Body of pancreas (tissue), 4 donors: ENCODE measurements around the gene RASA3. TPM values are rescaled to one million over a fixed set of nuclear protein-coding genes. Genes with fewer than 3 reads are reported as not detected.
A peak's percentile ranks its signal among the peaks of the same experiment; 100 is the strongest.

Experiments
- ATAC-seq: fragments of 150-250 bp; one replicate; pipeline ENCODE4 v1.9.1; 2016
- DNase-seq, 4 donors: peaks; one replicate each; pipeline ENCODE4 v3.0.0-alpha.2; 2019
- H3K27ac ChIP-seq, 4 donors: fragments of 200-600 bp; sonication (generic); 1 replicate in 3 of 4; 2 replicates in 1 of 4; pipeline versions ENCODE4 v1.5.1 to v1.6.1; 2016 to 2019; ENCODE audit warnings: mild to moderate bottlenecking in 1 of 4, mixed read lengths in 1 of 4, moderate library complexity in 1 of 4
- H3K27me3 ChIP-seq, 2 donors: fragments of 200-600 bp; sonication (generic); one replicate each; pipeline ENCODE4 v1.6.0; 2016; ENCODE audit warnings: mild to moderate bottlenecking in 1 of 2
- H3K36me3 ChIP-seq, 2 donors: fragments of 200-600 bp; sonication (generic); replicated peaks in 1 of 2; 2 replicates each; pipeline ENCODE4 v1.5.1; 2016; ENCODE audit warnings: low read depth in 2 of 2; ENCODE audit not compliant: insufficient read depth in 1 of 2
- H3K4me1 ChIP-seq: fragments of 200-600 bp; sonication (generic); one replicate; pipeline ENCODE4 v1.6.0; 2016
- H3K4me3 ChIP-seq, 2 donors: fragments of 200-600 bp; sonication (generic); 1 replicate in 1 of 2; 2 replicates in 1 of 2; pipeline ENCODE4 v1.5.1; 2016 to 2019
- H3K9me3 ChIP-seq, 3 donors: fragments of 200-600 bp; sonication (generic); 1 replicate in 2 of 3; 2 replicates in 1 of 3; pipeline ENCODE4 v1.5.1; 2016
- POLR2A ChIP-seq, 3 donors: fragments of 450-650 bp; IDR thresholded peaks; one replicate each; pipeline ENCODE4 v1.6.1; 2016; ENCODE audit warnings: antibody characterized with exemption in 3 of 3, mild to moderate bottlenecking in 2 of 3
- WGBS, 2 donors: methylation state at CpG; one replicate each; pipeline ENCODE4 v1.1.5; 2017; 5-methylcytosine and 5-hydroxymethylcytosine counted together
- intact Hi-C: fragments of 100-400 bp; cut with DNase I; formaldehyde crosslinking; loops from one replicate; pipeline ENCODE4 v1.15.1; 2023
- total RNA-seq, 2 donors: library from RNA; depleted of rRNA; stranded (reverse); fragments of >200 nt; gene quantifications; one replicate each; pipeline ENCODE4 v1.1.0, GENCODE V29; 2016
- TF ChIP-seq, protein P1 (sequence below), 7 experiments: fragments of 450-650 bp in 4 of 7; fragments of 200-600 bp in 3 of 7; sonication (generic) in 3 of 7; IDR thresholded peaks; one replicate each; pipeline ENCODE4 v1.5.1; 2016 to 2019; ENCODE audit warnings: antibody characterized with exemption in 7 of 7

The RASA3 gene
- total RNA-seq, 2 donors from 2014 or later: 10.2 to 19.2 TPM

DNA sequence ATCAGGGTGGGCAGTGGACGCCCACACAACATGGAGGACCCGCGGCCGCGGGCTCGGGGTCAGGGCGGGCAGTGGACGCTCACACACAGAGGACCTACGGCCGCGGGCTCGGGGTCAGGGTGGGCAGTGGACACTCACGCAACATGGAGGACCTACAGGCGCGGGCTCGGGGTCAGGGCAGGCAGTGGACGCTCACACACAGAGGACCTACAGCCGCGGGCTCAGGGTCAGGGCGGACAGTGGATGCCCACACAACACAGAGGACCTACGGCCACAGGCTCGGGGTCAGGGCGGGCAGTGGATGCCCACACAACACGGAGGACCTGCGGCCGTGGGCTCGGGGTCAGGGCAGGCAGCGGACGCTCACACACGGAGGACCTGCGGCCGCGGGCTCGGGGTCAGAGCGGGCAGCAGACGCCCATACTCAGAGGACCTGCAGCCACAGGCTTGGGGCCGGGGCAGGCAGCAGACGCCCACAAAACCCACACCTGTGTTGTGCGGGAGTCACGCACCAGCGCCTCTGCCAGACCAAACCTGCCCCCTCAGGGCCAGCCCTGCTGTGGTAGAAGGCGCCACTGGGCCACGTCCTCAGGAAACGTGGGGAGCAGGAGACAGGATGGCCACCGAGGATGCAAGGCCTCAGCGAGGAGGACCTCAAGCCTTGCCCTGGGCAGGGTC is 131.0 kb downstream of the RASA3 start:
- peak in 1 of 4 donors; percentile 7 for DNase-seq

DNA sequence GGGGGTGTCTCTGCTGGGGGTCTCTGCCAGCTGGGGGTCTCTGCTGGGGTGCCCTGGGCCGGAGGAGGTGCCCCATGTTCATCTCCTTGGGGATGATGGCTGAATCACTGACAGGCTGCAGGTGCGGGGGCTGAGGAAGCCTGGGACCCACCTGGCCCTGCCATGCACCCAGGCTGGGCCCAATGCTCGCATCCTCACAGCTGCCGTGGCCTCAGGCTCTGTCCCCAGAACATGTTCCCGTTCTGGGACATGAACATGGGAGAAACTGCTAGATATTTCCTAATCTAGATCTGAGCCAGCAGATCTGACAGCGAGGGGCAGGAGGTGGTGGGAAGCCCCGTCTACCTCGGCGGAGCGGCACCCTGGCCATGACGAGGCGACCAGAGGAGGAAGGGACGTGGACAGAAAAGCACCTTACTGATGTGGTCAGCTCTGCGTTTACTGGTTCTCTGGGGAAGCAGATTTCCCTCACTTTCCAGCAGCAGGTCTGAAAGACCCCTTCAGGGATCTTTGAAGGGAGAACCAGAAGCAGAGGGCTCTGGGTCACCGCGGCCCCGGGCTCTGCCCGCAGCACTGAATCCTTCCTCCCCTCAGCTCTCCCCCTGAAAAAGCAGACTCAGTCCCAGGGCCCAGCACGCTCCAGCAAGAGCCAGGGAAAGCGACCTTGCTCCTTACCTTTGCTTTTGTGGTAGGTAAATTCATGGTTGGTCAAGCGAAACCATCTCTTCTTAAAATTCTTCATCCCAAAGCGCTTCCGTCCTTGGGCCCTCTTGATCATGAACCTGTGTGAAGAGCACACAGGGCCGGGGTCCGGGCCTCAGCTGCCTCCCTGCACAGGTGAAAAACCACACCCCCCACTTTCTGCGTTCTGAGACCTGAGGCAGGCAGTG is 132.0 kb downstream of the RASA3 start:
- DNase-seq (no peak), ATAC-seq (no peak)
- WGBS, 2 donors: 93 to 98% methylated on average over 21 to 26 of the region's 26 CpGs
- TF ChIP-seq POLR2A (IDR thresholded peaks at IDR 0.05): no peak
- TF ChIP-seq, protein P1, sequence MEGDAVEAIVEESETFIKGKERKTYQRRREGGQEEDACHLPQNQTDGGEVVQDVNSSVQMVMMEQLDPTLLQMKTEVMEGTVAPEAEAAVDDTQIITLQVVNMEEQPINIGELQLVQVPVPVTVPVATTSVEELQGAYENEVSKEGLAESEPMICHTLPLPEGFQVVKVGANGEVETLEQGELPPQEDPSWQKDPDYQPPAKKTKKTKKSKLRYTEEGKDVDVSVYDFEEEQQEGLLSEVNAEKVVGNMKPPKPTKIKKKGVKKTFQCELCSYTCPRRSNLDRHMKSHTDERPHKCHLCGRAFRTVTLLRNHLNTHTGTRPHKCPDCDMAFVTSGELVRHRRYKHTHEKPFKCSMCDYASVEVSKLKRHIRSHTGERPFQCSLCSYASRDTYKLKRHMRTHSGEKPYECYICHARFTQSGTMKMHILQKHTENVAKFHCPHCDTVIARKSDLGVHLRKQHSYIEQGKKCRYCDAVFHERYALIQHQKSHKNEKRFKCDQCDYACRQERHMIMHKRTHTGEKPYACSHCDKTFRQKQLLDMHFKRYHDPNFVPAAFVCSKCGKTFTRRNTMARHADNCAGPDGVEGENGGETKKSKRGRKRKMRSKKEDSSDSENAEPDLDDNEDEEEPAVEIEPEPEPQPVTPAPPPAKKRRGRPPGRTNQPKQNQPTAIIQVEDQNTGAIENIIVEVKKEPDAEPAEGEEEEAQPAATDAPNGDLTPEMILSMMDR (IDR thresholded peaks at IDR 0.05): no peak
- Histone ChIP-seq H3K4me1 (no peaks in the 10 kb centered on the region), H3K27me3 (no peaks in the 10 kb centered on the region), H3K27ac (no peak overlapping the region), H3K9me3 (no peaks in the 10 kb centered on the region), H3K4me3 (no peak overlapping the region), H3K36me3 (no peaks in the 10 kb centered on the region)
- intact Hi-C loops: no loop called here

More for the DNA sequence above, 131.0 kb downstream of the RASA3 start:
- intact Hi-C loops: no loop called here
- Histone ChIP-seq H3K27me3 (no peaks in the 10 kb centered on the region), H3K4me1 (no peaks in the 10 kb centered on the region), H3K4me3 (no peak overlapping the region), H3K9me3 (no peaks in the 10 kb centered on the region), H3K36me3 (no peaks in the 10 kb centered on the region), H3K27ac (no peak overlapping the region)
- no peak for ATAC-seq
- 86 to 95% methylated on average over 21 to 44 of the region's 46 CpGs for WGBS, 2 donors
- TF ChIP-seq POLR2A (IDR thresholded peaks at IDR 0.05): no peak
- TF ChIP-seq, protein P1 (IDR thresholded peaks at IDR 0.05): no peak

DNA sequence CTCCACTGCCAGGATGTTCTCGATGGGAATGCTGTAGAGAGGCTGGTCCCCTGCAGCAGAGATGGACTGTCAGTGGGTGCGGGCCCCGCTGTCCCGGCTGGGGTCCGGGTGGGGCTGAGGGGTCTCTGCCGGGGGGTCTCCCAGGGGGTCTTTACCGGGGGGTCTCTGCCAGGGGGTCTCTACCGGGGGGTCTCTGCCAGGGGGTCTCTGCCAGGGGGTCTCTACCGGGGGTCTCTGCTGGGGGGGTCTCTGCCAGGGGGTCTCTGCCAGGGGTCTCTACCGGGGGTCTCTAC is 132.9 kb downstream of the RASA3 start:
- intact Hi-C loops: no loop called here
- Histone ChIP-seq H3K4me1 (no peaks in the 10 kb centered on the region), H3K4me3 (no peak overlapping the region), H3K9me3 (no peaks in the 10 kb centered on the region), H3K36me3 (no peaks in the 10 kb centered on the region), H3K27ac (no peak overlapping the region), H3K27me3 (no peaks in the 10 kb centered on the region)
- TF ChIP-seq POLR2A (IDR thresholded peaks at IDR 0.05): no peak
- TF ChIP-seq, protein P1 (IDR thresholded peaks at IDR 0.05): no peak
- 64 to 90% methylated on average over 7 of the region's 10 CpGs for WGBS, 2 donors
- ATAC-seq: no peak
- DNase-seq: no peak

DNA sequence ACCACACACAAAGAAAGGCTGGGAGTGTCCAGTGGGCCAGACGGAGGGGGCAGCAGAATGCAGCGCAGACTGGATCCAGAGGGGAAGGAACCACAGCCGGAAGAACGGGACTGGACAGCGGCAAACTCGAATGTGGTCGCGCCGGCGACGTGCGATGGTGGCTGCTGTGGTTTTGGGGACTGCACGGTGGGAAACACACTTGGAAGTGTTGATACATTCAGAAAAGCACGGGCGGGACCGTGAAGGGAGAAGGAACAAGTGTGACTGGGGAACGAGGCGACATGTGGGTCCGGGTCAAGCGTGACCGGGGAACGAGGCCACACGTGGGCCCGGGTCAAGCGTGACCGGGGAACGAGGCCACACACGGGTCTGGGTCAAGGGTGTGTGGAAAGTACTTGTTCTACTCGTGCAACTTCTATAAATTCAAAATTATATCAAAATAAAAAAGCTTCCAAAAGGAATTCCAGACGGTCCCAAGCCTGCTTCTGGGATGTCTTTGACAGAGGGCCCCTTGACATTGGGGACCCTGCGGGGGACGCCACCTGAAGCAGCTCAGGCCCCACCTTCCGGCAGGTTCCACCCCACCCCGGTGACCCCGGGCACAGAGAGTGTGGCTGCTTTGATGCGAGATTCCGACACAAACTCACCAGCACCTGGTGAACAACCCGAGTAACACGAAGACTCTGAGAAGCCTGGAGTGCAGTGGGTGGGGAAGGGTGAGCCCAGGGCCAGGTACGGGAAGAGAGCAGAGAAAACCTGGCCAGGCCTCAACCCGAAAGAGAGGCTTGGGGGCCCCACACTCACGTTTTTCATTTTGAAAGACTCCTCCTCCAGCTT is 133.4 kb downstream of the RASA3 start:
- Histone ChIP-seq H3K4me1 (no peaks in the 10 kb centered on the region), H3K9me3 (no peaks in the 10 kb centered on the region), H3K36me3 (no peaks in the 10 kb centered on the region), H3K27me3 (no peaks in the 10 kb centered on the region), H3K27ac (no peak overlapping the region), H3K4me3 (no peak overlapping the region)
- 82 to 84% methylated on average over 38 to 42 of the region's 42 CpGs for WGBS, 2 donors
- ATAC-seq: no peak
- TF ChIP-seq, protein P1 (IDR thresholded peaks at IDR 0.05): no peak
- no peak for TF ChIP-seq POLR2A (IDR thresholded peaks at IDR 0.05)
- no peak for DNase-seq
- intact Hi-C loops: no loop called here
